GM12878 (cell line): ENCODE results near the gene PSMB8. TPM values are rescaled to one million over a fixed set of nuclear protein-coding genes. Genes with fewer than 3 reads are reported as not detected.

Source experiments
- BCL11A ChIP-seq: IDR thresholded peaks from 2 replicates; pipeline ENCODE4 v1.6.1; 2011; ENCODE audit warnings: low read depth, low read length
- BRCA1 ChIP-seq: IDR thresholded peaks from 2 replicates; pipeline ENCODE4 v1.6.1; 2011; ENCODE audit warnings: low read depth, low read length, improper control_type of control experiment
- E2F4 ChIP-seq: IDR thresholded peaks from 2 replicates; pipeline ENCODE4 v1.6.1; 2012; ENCODE audit warnings: low read depth, low read length, improper control_type of control experiment
- HSF1 ChIP-seq: fragments of 150-350 bp; IDR thresholded peaks from 2 replicates; pipeline ENCODE4 v1.6.1; 2014; ENCODE audit warnings: mild to moderate bottlenecking, low read depth, low read length
- IRF3 ChIP-seq: fragments of 450-650 bp; IDR thresholded peaks from 2 replicates; pipeline ENCODE4 v1.6.1; 2014; ENCODE audit warnings: mild to moderate bottlenecking
- MYC ChIP-seq: IDR thresholded peaks from 2 replicates; pipeline ENCODE4 v1.6.1; 2011; ENCODE audit warnings: mild to moderate bottlenecking, low read length, moderate library complexity, inconsistent platforms; ENCODE audit not compliant: insufficient read depth, insufficient replicate concordance, insufficient read length, severe bottlenecking
- NR2C1 ChIP-seq: fragments of 450-650 bp; IDR thresholded peaks from 2 replicates; pipeline ENCODE4 v1.6.1; 2017; ENCODE audit warnings: antibody characterized with exemption, mild to moderate bottlenecking, moderate library complexity
- NRF1 ChIP-seq: conservative IDR thresholded peaks from 2 replicates; pipeline ENCODE4 v1.6.1; 2011; ENCODE audit warnings: mild to moderate bottlenecking, low read depth, low read length, improper control_type of control experiment
- POLR2A ChIP-seq: IDR thresholded peaks from 2 replicates; pipeline ENCODE4 v1.6.1; 2011; ENCODE audit warnings: low read depth, mild to moderate bottlenecking, low read length
- POLR2AphosphoS2 ChIP-seq: IDR thresholded peaks from 2 replicates; pipeline ENCODE4 v1.6.1; 2011; ENCODE audit warnings: low read depth, mild to moderate bottlenecking, low read length, improper control_type of control experiment, moderate library complexity
- REST ChIP-seq: IDR thresholded peaks from 2 replicates; pipeline ENCODE4 v1.6.1; 2012; ENCODE audit warnings: mild to moderate bottlenecking, low read depth, low read length
- SIX5 ChIP-seq: IDR thresholded peaks from 2 replicates; pipeline ENCODE4 v1.6.1; 2011; ENCODE audit warnings: mild to moderate bottlenecking, low read depth, low read length, moderate library complexity; ENCODE audit not compliant: severe bottlenecking
- SMARCA5 ChIP-seq: fragments of 450-650 bp; IDR thresholded peaks from 2 replicates; pipeline ENCODE4 v1.6.1; 2017; ENCODE audit warnings: mild to moderate bottlenecking
- SUPT20H ChIP-seq: IDR thresholded peaks from 2 replicates; pipeline ENCODE4 v1.6.1; 2011; ENCODE audit warnings: low read depth, mild to moderate bottlenecking, low read length, moderate library complexity, borderline replicate concordance; ENCODE audit not compliant: control insufficient read depth
- SUZ12 ChIP-seq: fragments of 200-600 bp; sonication (generic); IDR thresholded peaks from one replicate; pipeline ENCODE4 v1.6.1; 2018; ENCODE audit warnings: antibody characterized with exemption, mild to moderate bottlenecking; ENCODE audit not compliant: unreplicated experiment
- TCF12 ChIP-seq: IDR thresholded peaks from 2 replicates; pipeline ENCODE4 v1.6.1; 2011; ENCODE audit warnings: low read depth, mild to moderate bottlenecking, low read length
- ZBTB11 ChIP-seq: fragments of 450-650 bp; formaldehyde crosslinking; IDR thresholded peaks from 2 replicates; pipeline ENCODE4 v1.5.0; 2022; ENCODE audit warnings: mild to moderate bottlenecking, missing genetic modification characterization
- ZNF274 ChIP-seq: IDR thresholded peaks from one replicate; pipeline ENCODE4 v1.8.0; 2011; ENCODE audit not compliant: insufficient read length, insufficient read depth
- ZNF622 ChIP-seq: fragments of 450-650 bp; IDR thresholded peaks from 2 replicates; pipeline ENCODE4 v1.6.1; 2017; ENCODE audit warnings: mild to moderate bottlenecking, inconsistent platforms
- polyA plus RNA-seq, 11 experiments: library from polyadenylated mRNA; depleted of rRNA in 4 of 11; unstranded in 6 of 11; stranded (reverse) in 5 of 11; fragments of >200 nt; fragmentation: Nextera tagmentation in 4 of 11; fragmentation: Illumina TruSeq in 1 of 11; extraction: Ambion mirVana in 4 of 11; extraction: Trizol in 1 of 11; gene quantifications; 1 replicate in 1 of 11; 2 replicates in 10 of 11; pipeline versions ENCODE4 v1.2.1 to v1.2.3, GENCODE V29; 2011 to 2016; ENCODE audit warnings: inconsistent platforms in 2 of 11, missing spikeins in 2 of 11, low read depth in 1 of 11
- total RNA-seq, 4 experiments: library from RNA; depleted of rRNA in 3 of 4; stranded (reverse); fragments of >200 nt in 3 of 4; fragmentation: Illumina TruSeq in 1 of 4; extraction: Trizol in 1 of 4; gene quantifications; 2 replicates each; pipeline versions ENCODE4 v1.2.1 to v1.2.3, GENCODE V29; 2013 to 2021

Gene PSMB8
- total and polyA plus RNA-seq, 10 of the 15 experiments (the other 5 are each of a cell fraction or from before 2014, with no cell fraction given): 304 to 557 (median 379) TPM

- TF ChIP-seq SUPT20H: no peak
- no peak for TF ChIP-seq ZNF622
- no peak for TF ChIP-seq BCL11A
- no peak for TF ChIP-seq MYC
- TF ChIP-seq E2F4: no peak; the same call in 1 of the 2 replicates
- no peak for TF ChIP-seq BRCA1
- TF ChIP-seq ZBTB11 (CRISPR knock-in tag): no peak
- 0 out of 2 replicates have a peak, but pooled peaks have one; percentile 12 for TF ChIP-seq NRF1
- TF ChIP-seq IRF3: 0 out of 2 replicates have a peak, but pooled peaks have one; percentile 49
- peak; percentile 83 for TF ChIP-seq POLR2A
- peak; percentile 76 for TF ChIP-seq REST
- TF ChIP-seq TCF12: 0 out of 2 replicates have a peak, but pooled peaks have one; percentile 8
- TF ChIP-seq NR2C1: no peak
- peak; percentile 92; the same call in 1 of the 2 replicates for TF ChIP-seq SMARCA5
- TF ChIP-seq SIX5: no peak
- no peak for TF ChIP-seq SUZ12
- no peak for TF ChIP-seq ZNF274
- peak; percentile 64 for TF ChIP-seq POLR2AphosphoS2
- TF ChIP-seq HSF1: no peak; the same call in 1 of the 2 replicates
Measured at GRCh38 chr6:32853541-32854375, 9.9 kb upstream of the PSMB8 start, which contains the start of the genes PSMB9 and TAP1 (continued).
